ENCODE results near the gene NR2F1.
A peak's percentile ranks its signal among the peaks of the same experiment; 100 is the strongest.

Gene NR2F1

GRCh38 chr5:93593476-93594131 is 10.6 kb downstream of the NR2F1 start:
- Mint-ChIP-seq H3K4me1 (peaks cover 3% of the 10 kb centered on the region), H3K4me3 (no peak overlapping the region), H3K27me3 (peaks cover 23% of the 10 kb centered on the region), H3K36me3 (peaks cover 1% of the 10 kb centered on the region), H3K27ac (no peak overlapping the region), H3K9me3 (peaks cover 1% of the 10 kb centered on the region)
- no peak for DNase-seq (ENCODE audit: low spot score in 2 of 2)
- no peak for ATAC-seq (ENCODE audit: low read depth)

DNA sequence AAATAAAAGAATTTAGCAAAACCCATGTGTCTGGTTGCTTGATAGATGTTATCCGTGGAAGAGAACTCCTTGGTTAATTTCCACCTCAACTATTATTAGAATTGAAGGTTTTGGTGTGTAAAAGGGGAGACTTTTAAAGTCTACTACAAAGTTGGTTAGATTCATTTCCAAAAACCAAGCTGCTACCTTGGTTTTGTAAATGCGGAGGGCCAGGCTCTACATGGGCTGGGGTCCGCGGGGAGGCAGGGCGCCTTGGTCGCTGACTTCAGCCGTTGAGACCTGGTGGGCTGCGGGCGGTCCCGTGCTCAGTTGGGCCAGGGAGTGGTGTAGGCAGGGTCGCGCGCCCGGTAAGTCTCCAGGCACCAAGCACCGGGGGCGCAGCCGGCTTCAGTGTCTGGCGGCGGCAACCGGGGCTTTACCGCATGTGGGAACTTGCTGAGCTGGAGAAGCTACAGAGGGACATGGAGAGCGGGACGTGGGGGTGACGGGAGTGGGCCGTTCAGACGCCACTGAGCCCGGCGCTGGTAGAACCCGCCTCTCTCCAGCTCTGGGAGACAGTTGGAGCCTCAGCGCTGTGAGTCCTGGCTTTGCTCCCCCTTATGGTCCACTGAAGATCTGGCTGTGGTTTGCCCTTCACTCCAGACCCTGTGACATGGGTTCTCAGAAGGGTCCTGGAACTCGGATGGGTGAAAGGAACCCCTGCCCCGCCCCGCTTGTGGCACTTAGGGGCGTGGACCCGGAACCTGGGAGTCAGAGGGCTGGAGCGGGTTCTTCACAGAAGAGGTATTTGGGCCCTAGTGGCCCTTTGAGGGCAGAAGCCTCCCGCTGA is 11.8 kb downstream of the NR2F1 start:
- Mint-ChIP-seq H3K27ac (no peak overlapping the region), H3K36me3 (no peaks in the 10 kb centered on the region), H3K27me3 (peaks cover 20% of the 10 kb centered on the region), H3K4me1 (no peaks in the 10 kb centered on the region), H3K4me3 (no peak overlapping the region), H3K9me3 (no peaks in the 10 kb centered on the region)
- DNase-seq (ENCODE audit: low spot score in 2 of 2) (peak in 1 of 2 donors; percentile 9), ATAC-seq (ENCODE audit: low read depth) (no peak)

DNA sequence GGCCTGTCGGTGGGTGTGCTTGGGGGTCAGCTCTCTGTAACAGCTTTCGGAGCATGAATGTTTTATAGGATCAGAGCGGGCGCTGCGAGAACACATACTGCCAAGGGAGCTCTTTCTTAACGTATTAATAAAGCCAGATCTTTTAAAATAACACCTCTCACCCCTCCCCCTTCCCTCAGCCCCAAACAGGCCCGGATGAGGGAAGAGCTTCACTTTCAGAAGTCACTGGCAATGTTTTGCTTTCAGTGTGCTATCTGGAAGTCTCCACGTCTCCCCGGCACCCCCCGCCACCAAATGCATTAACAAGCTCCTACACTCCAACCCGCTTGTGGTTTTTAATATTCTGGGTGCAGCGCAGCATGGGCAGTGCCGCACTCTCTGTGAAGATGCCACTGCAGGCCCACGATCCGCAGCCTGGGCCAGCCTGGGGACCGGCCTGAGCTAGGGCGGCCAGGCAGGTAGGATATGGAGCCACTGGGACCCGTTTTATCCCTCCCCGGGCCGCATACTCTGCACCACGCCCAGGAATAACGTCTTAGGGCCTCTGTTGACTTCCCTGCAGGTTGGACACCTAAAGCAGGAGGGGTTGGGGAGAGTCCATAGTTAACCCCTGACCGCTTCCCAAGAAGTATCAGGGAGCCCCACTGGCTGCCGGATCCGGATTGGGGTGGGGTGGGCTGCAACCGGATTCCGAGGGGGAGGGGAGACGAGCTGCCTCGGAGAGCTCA is 12.6 kb downstream of the NR2F1 start:
- no peak overlapping the region for H3K27ac Mint-ChIP-seq
- H3K9me3 Mint-ChIP-seq, result no peaks in the 10 kb centered on the region
- H3K36me3 Mint-ChIP-seq, result no peaks in the 10 kb centered on the region
- H3K4me3 Mint-ChIP-seq, result no peak overlapping the region
- H3K4me1 Mint-ChIP-seq, result no peaks in the 10 kb centered on the region
- ATAC-seq (ENCODE audit: low read depth) (no peak), DNase-seq (ENCODE audit: low spot score in 2 of 2) (no peak)
- peaks cover 20% of the 10 kb centered on the region for H3K27me3 Mint-ChIP-seq

DNA sequence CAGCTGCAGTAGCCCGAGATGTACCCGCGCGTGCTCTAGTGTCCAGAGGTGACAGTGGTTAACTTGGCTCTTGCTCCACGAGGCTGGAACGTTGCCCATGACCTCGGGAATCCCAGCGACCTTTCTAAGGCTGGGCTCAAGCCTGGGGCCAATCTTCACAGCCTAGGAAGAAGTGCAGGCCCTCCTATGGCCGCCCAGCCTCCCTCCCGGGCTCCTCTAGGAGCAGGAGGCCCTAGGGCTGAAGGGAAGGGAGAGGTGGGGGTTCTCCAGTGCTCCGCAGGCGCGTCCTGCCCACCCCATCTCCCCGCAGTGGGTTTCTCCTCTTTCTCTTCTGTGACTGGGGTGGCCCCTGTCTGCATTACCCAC is 13.3 kb downstream of the NR2F1 start:
- Mint-ChIP-seq H3K9me3 (no peaks in the 10 kb centered on the region), H3K27ac (no peak overlapping the region), H3K4me1 (no peaks in the 10 kb centered on the region), H3K4me3 (no peak overlapping the region), H3K36me3 (no peaks in the 10 kb centered on the region), H3K27me3 (peaks cover 20% of the 10 kb centered on the region)
- no peak for ATAC-seq (ENCODE audit: low read depth)
- no peak for DNase-seq (ENCODE audit: low spot score in 2 of 2)

GRCh38 chr5:93596676-93597490 is 13.9 kb downstream of the NR2F1 start:
- Mint-ChIP-seq H3K36me3 (no peaks in the 10 kb centered on the region), H3K4me1 (no peaks in the 10 kb centered on the region), H3K27ac (no peak overlapping the region), H3K27me3 (peaks cover 23% of the 10 kb centered on the region), H3K9me3 (no peaks in the 10 kb centered on the region), H3K4me3 (no peak overlapping the region)
- DNase-seq (ENCODE audit: low spot score in 2 of 2), result no peak
- no peak for ATAC-seq (ENCODE audit: low read depth)

DNA sequence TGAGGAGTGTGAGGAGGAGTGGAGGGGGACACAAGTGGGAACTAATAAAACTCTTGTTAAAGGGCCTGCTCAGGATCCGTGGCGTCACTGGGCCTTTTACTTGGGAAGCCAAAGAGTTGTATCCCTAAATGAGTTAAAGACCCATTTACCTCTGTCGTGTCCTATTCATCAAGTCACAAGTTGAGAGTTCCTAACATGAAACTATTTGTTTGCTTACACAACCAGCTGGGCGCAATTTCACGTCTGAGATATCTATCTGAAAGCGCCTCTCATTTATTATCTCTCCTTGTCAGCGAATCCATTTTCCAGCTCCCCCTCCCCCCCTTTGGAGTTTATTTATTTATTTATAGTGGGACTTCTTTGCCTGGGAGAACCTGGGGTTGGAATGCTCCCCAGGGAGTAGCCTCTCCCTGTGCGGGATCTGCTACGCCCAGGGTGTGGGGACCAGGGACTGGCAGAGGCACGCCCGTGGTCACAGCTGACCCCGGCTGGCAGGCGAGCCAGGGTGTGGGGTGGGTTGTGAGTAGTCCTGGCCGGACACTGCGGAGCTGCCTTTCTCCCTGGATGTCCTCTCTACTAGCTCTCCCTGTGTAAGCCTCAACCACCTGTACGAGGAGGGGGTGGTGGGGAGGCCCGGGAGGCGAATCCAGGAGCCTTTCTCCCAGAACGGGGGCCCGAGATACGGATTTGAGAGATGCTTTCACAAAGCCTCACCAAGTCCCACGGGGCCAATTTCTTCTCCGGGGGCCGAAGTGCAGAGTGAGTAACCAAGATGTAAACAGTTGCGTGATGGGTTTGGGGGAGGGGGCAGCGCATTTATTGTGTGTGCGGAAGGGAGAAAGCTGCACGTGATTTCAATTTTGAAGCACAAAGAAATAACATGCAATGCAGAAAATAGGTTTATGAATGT is 15.3 kb downstream of the NR2F1 start:
- H3K4me3 Mint-ChIP-seq, result no peak overlapping the region
- H3K27me3 Mint-ChIP-seq, result peaks cover 23% of the 10 kb centered on the region
- H3K27ac Mint-ChIP-seq, result no peak overlapping the region
- ATAC-seq (ENCODE audit: low read depth) (no peak), DNase-seq (ENCODE audit: low spot score in 2 of 2) (no peak)
- H3K9me3 Mint-ChIP-seq, result no peaks in the 10 kb centered on the region
- H3K4me1 Mint-ChIP-seq, result no peaks in the 10 kb centered on the region
- no peaks in the 10 kb centered on the region for H3K36me3 Mint-ChIP-seq

DNA sequence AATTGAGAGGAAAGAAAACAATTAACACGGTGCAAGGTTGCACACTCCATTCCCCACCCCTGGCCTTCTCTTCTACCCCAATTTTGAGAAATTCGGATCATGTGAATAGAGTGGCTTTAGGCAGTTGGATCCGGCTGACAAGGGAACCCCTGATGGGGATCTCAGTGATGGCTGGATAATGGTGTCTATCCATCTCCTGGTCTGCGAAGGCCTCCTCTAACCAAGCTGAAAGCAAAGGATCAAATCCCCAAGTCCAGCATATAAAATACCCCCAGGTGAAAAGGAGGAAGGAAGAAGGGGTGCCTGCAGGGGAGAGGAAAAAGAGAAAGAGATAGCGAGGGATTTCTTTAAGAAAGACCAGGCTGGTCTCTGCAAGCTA is 16.0 kb downstream of the NR2F1 start:
- Mint-ChIP-seq H3K4me1 (peaks cover 2% of the 10 kb centered on the region), H3K27me3 (peaks cover 20% of the 10 kb centered on the region), H3K36me3 (peaks cover 2% of the 10 kb centered on the region), H3K4me3 (no peak overlapping the region), H3K9me3 (peaks cover 2% of the 10 kb centered on the region), H3K27ac (no peak overlapping the region)
- DNase-seq (ENCODE audit: low spot score in 2 of 2) (no peak), ATAC-seq (ENCODE audit: low read depth) (no peak)

DNA sequence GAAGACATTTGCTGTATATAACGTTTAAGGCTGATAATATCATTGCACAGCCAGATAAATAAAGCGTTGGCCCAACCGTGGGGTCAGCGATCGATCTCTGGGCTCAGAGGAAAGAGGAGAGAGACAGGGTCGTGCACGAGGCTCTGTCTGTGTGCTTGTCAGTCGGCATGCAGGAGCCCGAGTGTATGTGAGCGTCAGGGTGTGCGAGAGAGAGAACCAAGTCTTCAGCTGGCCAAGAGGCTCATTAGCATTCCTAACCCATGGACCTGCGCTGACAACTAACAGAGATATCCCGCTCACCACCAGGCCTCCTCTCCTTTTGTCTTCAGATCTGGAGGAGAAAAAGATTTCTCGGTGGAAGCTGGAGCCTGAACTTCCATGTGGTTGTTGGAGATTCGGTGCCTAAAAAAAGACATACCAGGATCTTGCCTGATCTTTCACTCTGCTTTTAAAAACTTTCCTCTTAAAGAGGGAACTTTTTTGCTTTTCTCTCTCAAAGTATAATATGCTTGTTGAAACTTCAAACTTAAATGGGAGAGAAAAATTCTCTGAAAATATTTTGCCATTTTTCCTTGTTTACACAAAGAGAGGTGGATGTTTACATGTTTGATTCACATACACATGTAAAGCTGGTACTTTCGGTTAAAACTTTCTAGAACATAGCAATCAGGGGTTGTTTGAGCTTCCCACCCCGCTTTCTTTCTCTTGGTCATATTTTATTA is 16.5 kb downstream of the NR2F1 start:
- Mint-ChIP-seq H3K4me1 (peaks cover 3% of the 10 kb centered on the region), H3K9me3 (peaks cover 2% of the 10 kb centered on the region), H3K4me3 (no peak overlapping the region), H3K27me3 (peaks cover 18% of the 10 kb centered on the region), H3K36me3 (peaks cover 2% of the 10 kb centered on the region), H3K27ac (no peak overlapping the region)
- no peak for DNase-seq (ENCODE audit: low spot score in 2 of 2)
- ATAC-seq (ENCODE audit: low read depth), result no peak

DNA sequence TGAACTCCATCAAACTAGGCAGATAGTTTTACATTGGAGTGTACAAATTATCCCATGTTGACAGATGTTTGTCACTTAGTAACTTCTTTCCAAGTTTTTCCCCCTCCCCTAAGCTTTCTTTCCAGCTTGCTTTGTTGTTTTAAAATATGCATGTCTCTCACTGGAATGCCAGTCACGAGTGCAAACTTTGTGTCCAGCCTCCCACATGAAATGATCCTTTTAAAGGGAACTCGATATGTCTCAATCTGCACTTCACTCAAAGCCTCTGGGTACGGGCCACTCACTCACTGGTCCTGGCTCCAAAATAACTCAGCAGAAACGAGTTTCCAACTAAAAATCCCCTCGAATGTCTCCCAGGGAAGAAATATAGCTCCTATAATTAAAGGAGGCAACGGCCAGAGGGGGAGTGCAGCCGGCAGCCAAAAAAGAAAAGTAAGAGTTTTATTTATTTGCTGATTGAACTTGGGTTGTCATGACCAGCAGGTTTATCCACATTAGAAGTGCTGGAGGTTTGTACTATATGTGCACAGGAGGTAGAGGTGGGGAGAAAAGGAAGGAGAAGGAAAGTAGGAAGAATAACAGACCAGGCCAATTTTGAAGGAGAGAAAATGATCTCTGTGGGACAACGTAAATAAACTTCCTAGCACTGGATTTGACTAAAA is 17.5 kb downstream of the NR2F1 start:
- Mint-ChIP-seq H3K4me3 (no peak overlapping the region), H3K4me1 (peaks cover 5% of the 10 kb centered on the region), H3K27ac (no peak overlapping the region), H3K27me3 (peaks cover 24% of the 10 kb centered on the region), H3K9me3 (peaks cover 3% of the 10 kb centered on the region), H3K36me3 (peaks cover 2% of the 10 kb centered on the region)
- ATAC-seq (ENCODE audit: low read depth) (no peak), DNase-seq (ENCODE audit: low spot score in 2 of 2) (no peak)

- Mint-ChIP-seq H3K4me1 (peaks cover 5% of the 10 kb centered on the region), H3K36me3 (peaks cover 2% of the 10 kb centered on the region), H3K27me3 (peaks cover 26% of the 10 kb centered on the region), H3K27ac (no peak overlapping the region), H3K4me3 (no peak overlapping the region), H3K9me3 (peaks cover 3% of the 10 kb centered on the region)
- no peak for ATAC-seq (ENCODE audit: low read depth)
- no peak for DNase-seq (ENCODE audit: low spot score in 2 of 2)
Measured at GRCh38 chr5:93601071-93601801, 18.2 kb downstream of the NR2F1 start.

DNA sequence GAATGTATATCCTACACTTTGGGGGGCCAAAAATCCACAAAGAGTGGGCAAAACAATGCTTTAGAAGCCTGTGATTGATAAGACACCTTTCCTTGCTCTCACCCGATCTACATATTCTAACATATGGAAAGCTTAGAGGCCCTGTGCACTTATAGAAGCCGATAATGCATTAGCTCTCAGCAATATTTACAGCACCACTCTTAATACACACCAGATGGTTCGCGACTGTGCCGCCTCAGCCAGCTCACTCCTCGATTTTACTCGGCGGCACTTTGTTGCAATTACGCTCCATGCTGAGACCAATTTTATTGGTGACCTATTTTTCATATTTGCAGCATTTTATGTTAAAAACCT is 18.8 kb downstream of the NR2F1 start:
- DNase-seq (ENCODE audit: low spot score in 2 of 2) (no peak), ATAC-seq (ENCODE audit: low read depth) (no peak)
- peaks cover 26% of the 10 kb centered on the region for H3K27me3 Mint-ChIP-seq
- no peak overlapping the region for H3K4me3 Mint-ChIP-seq
- peaks cover 3% of the 10 kb centered on the region for H3K9me3 Mint-ChIP-seq
- peaks cover 5% of the 10 kb centered on the region for H3K4me1 Mint-ChIP-seq
- peaks cover 2% of the 10 kb centered on the region for H3K36me3 Mint-ChIP-seq
- no peak overlapping the region for H3K27ac Mint-ChIP-seq

All from memory B cell (primary cell).